Neural crest cell (in vitro differentiated cells): ENCODE data around the gene LIX1. TPM values are rescaled to one million over a fixed set of nuclear protein-coding genes. Genes with fewer than 3 reads are reported as not detected.

Experiments
- DNase-seq: peaks from one replicate; pipeline ENCODE4 v3.0.0; 2021; ENCODE audit warnings: low read depth, mixed read lengths, low spot score
- H3K27ac Mint-ChIP-seq: one replicate; pipeline ENCODE4 v1.8.0; 2021; ENCODE audit warnings: mild to moderate bottlenecking, mixed read lengths; ENCODE audit not compliant: unreplicated experiment
- H3K27me3 Mint-ChIP-seq: 2 replicates; pipeline ENCODE4 v1.8.0; 2021; ENCODE audit warnings: low read depth, mild to moderate bottlenecking, mixed read lengths
- H3K36me3 Mint-ChIP-seq: 2 replicates; pipeline ENCODE4 v1.8.0; 2021; ENCODE audit warnings: low read depth, mild to moderate bottlenecking, mixed read lengths
- H3K4me1 Mint-ChIP-seq: 2 replicates; pipeline ENCODE4 v1.8.0; 2021; ENCODE audit warnings: mixed read lengths
- H3K4me3 Mint-ChIP-seq: one replicate; pipeline ENCODE4 v1.8.0; 2021; ENCODE audit warnings: mild to moderate bottlenecking, mixed read lengths
- H3K9me3 Mint-ChIP-seq: 2 replicates; pipeline ENCODE4 v1.8.0; 2021; ENCODE audit warnings: mixed read lengths
- CTCF ChIP-seq: fragments of 200-600 bp; sonication (generic); conservative IDR thresholded peaks from 2 replicates; pipeline ENCODE4 v1.5.0; 2021; ENCODE audit warnings: antibody characterized with exemption, mild to moderate bottlenecking
- total RNA-seq: library from RNA; stranded (reverse); gene quantifications from 2 replicates; pipeline ENCODE4 v1.2.1, GENCODE V29; 2021

Gene LIX1
- total RNA-seq, 1 donor from 2014 or later, result 19.7 TPM

GRCh38 chr5:97097326-97098230 is 44.8 kb downstream of the LIX1 start:
- DNase-seq, result no peak
- Mint-ChIP-seq H3K27me3 (no peaks in the 10 kb centered on the region), H3K4me3 (no peak overlapping the region), H3K36me3 (peaks cover 12% of the 10 kb centered on the region), H3K4me1 (peaks cover 32% of the 10 kb centered on the region), H3K9me3 (no peaks in the 10 kb centered on the region), H3K27ac (no peak overlapping the region)
- no peak for TF ChIP-seq CTCF

GRCh38 chr5:97096846-97097245 is 45.6 kb downstream of the LIX1 start:
- Mint-ChIP-seq H3K4me1 (peaks cover 25% of the 10 kb centered on the region), H3K27ac (no peak overlapping the region)

GRCh38 chr5:97096191-97096590 is 46.2 kb downstream of the LIX1 start:
- no peak for DNase-seq
- TF ChIP-seq CTCF, result no peak

More at GRCh38 chr5:97096846-97097245, 45.6 kb downstream of the LIX1 start:
- H3K9me3 Mint-ChIP-seq, result no peaks in the 10 kb centered on the region
- H3K4me3 Mint-ChIP-seq, result no peak overlapping the region
- peaks cover 12% of the 10 kb centered on the region for H3K36me3 Mint-ChIP-seq
- H3K27me3 Mint-ChIP-seq, result no peaks in the 10 kb centered on the region
- no peak for DNase-seq
- no peak for TF ChIP-seq CTCF

DNA sequence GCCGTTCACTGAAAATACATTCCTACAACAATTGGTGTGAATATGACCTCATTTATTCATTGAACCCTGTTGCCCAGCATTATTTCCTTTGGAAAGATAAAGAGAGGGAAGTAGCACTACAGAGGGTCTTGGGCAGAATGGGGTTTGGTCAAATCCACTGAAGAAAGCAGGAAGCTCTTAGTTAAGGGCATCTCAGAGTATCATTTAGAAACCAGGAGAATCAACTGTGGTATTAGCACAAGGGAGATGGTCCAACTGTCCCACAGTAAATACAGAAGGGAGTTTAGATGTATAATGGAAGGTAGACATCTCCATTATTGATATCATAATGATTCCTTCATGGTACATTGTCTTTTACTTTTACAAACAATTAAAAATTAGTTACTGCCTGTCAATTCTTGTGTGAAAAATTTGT is 47.1 kb downstream of the LIX1 start:
- Mint-ChIP-seq H3K4me1 (peaks cover 11% of the 10 kb centered on the region), H3K9me3 (no peaks in the 10 kb centered on the region), H3K27me3 (no peaks in the 10 kb centered on the region), H3K27ac (no peak overlapping the region), H3K4me3 (no peak overlapping the region), H3K36me3 (peaks cover 12% of the 10 kb centered on the region)
- TF ChIP-seq CTCF, result no peak
- no peak for DNase-seq

More at GRCh38 chr5:97096191-97096590, 46.2 kb downstream of the LIX1 start:
- H3K36me3 Mint-ChIP-seq, result peaks cover 12% of the 10 kb centered on the region
- H3K27me3 Mint-ChIP-seq, result no peaks in the 10 kb centered on the region
- no peak overlapping the region for H3K27ac Mint-ChIP-seq
- H3K4me1 Mint-ChIP-seq, result peaks cover 18% of the 10 kb centered on the region
- no peak overlapping the region for H3K4me3 Mint-ChIP-seq
- H3K9me3 Mint-ChIP-seq, result no peaks in the 10 kb centered on the region

DNA sequence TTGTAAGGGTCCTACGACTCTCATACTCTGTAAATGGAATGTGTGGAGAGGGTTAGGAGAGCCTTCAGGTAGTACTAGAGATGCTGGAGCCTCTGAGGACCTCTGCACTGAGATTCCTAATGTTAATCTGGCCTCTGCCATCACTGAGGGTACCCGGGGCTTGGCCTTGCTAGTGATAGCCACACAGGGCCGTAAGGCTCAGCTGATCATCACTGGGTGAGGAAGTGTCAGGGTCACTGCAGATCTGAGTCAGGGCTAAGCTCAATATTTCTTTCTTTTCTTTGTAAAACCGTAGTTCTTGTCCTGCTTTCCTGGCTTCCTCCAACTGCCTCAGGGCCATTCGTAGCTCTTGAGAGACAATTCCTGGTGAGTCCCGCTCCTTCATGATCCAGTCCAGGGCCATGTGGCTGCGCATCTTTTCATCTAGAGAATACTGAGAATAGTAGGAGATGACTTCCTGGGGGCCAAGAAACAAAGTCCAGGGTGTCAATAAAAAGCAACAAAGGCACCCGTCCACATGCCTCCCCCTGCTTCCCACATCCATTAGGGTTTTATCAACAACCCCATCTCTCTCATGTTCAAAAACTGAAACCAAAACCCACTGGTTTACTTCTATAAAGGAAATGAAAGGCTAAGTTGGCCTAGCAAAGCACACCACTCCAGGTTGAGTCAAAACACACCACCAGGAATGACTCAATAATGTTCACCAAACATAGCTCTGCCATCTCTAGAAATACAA is 47.7 kb downstream of the LIX1 start:
- no peak overlapping the region for H3K27ac Mint-ChIP-seq
- peaks cover 7% of the 10 kb centered on the region for H3K36me3 Mint-ChIP-seq
- no peak for TF ChIP-seq CTCF
- no peak overlapping the region for H3K4me3 Mint-ChIP-seq
- no peaks in the 10 kb centered on the region for H3K27me3 Mint-ChIP-seq
- H3K9me3 Mint-ChIP-seq, result no peaks in the 10 kb centered on the region
- DNase-seq, result no peak
- H3K4me1 Mint-ChIP-seq, result peaks cover 5% of the 10 kb centered on the region
